Caki2 (cell line): ENCODE data around the gene SEPTIN2. TPM values are rescaled to one million over a fixed set of nuclear protein-coding genes. Genes with fewer than 3 reads are reported as not detected.
"Not testable (repeated sequence)": the region's sequence is repeated elsewhere in the genome, so short reads cannot be mapped to it uniquely, and the experiment has no call there.

Experiments
- DNase-seq: peaks from one replicate; pipeline ENCODE4 v3.0.0-alpha.2; 2015; ENCODE audit warnings: low read depth
- in situ Hi-C: cut with HindIII; loops from 2 replicates; pipeline ENCODE4 v1.10.0; 2016; ENCODE audit warnings: low sequenced_read_pairs, low pct_unique_long_range_greater_than_20kb, mixed read lengths
- total RNA-seq: library from RNA; depleted of rRNA; stranded (reverse); fragments of >200 nt; shearing (Covaris generic); gene quantifications from 2 replicates; pipeline ENCODE4 v1.2.3, GENCODE V29; 2014; ENCODE audit warnings: low replicate concordance

SEPTIN2 gene
- total RNA-seq, 1 experiment from 2014 or later, result 226 TPM

GRCh38 chr2:241364781-241365180, 49.1 kb downstream of the SEPTIN2 start:
- in situ Hi-C loops, result no loop called here
- no peak for DNase-seq

- DNase-seq, result no peak
- in situ Hi-C loops, result no loop called here
Measured at GRCh38 chr2:241366678-241367077, 51.0 kb downstream of the SEPTIN2 start.

GRCh38 chr2:241368643-241369042, 52.9 kb downstream of the SEPTIN2 start:
- in situ Hi-C loops, result no loop called here
- DNase-seq, result no peak

GRCh38 chr2:241372361-241372992, 56.8 kb downstream of the SEPTIN2 start:
- DNase-seq, result no peak
- in situ Hi-C loops, result no loop called here

- in situ Hi-C loops, result no loop called here
- no peak for DNase-seq
Measured at GRCh38 chr2:241373446-241373845, 57.7 kb downstream of the SEPTIN2 start.

- in situ Hi-C loops, DNase-seq: not testable (repeated sequence)
Measured at GRCh38 chr2:241373906-241374305, 58.2 kb downstream of the SEPTIN2 start.

- no peak for DNase-seq
- in situ Hi-C loops, result no loop called here
Measured at GRCh38 chr2:241375300-241375699, 59.6 kb downstream of the SEPTIN2 start.

- in situ Hi-C loops, result no loop called here
Measured at GRCh38 chr2:241376808-241377207, 61.1 kb downstream of the SEPTIN2 start.

GRCh38 chr2:241378816-241379215, 63.1 kb downstream of the SEPTIN2 start:
- DNase-seq, result no peak

More at GRCh38 chr2:241376808-241377207, 61.1 kb downstream of the SEPTIN2 start:
- DNase-seq, result no peak

GRCh38 chr2:241379481-241380480, 64.1 kb downstream of the SEPTIN2 start:
- in situ Hi-C loops, result no loop called here
- DNase-seq, result no peak

More at GRCh38 chr2:241378816-241379215, 63.1 kb downstream of the SEPTIN2 start:
- in situ Hi-C loops, result no loop called here

- in situ Hi-C loops, result no loop called here
- no peak for DNase-seq
Measured at GRCh38 chr2:241381872-241382271, 66.1 kb downstream of the SEPTIN2 start.

- in situ Hi-C loops, DNase-seq: not testable (repeated sequence)
Measured at GRCh38 chr2:241385450-241385849, 69.7 kb downstream of the SEPTIN2 start.

- DNase-seq, result no peak
- in situ Hi-C loops, result no loop called here
Measured at GRCh38 chr2:241386519-241386918, 70.8 kb downstream of the SEPTIN2 start.

GRCh38 chr2:241389697-241390096, 74.0 kb downstream of the SEPTIN2 start:
- no peak for DNase-seq
- in situ Hi-C loops, result no loop called here

- in situ Hi-C loops, result no loop called here
- DNase-seq, result no peak
Measured at GRCh38 chr2:241390301-241391206, 74.8 kb downstream of the SEPTIN2 start.

- DNase-seq, result no peak
- in situ Hi-C loops, result no loop called here
Measured at GRCh38 chr2:241391892-241392665, 76.4 kb downstream of the SEPTIN2 start.

- in situ Hi-C loops, DNase-seq: not testable (repeated sequence)
Measured at GRCh38 chr2:241392753-241393152, 77.0 kb downstream of the SEPTIN2 start.
